HG02623 (cell line): ENCODE data around the gene FAM117B.
"Not testable (repeated sequence)": the region's sequence is repeated elsewhere in the genome, so short reads cannot be mapped to it uniquely, and the experiment has no call there.

ENCODE experiments used
- ATAC-seq: cut with Tn5 transposase; IDR thresholded peaks from one replicate; pipeline ENCODE4 v1.9.1; 2021; ENCODE audit warnings: moderate library complexity; ENCODE audit not compliant: unreplicated experiment

FAM117B gene

GRCh38 chr2:202807431-202808138 is 172.8 kb downstream of the FAM117B start:
- ATAC-seq, result not testable (repeated sequence)

- ATAC-seq, result no peak
Measured at GRCh38 chr2:202808754-202809153, 174.0 kb downstream of the FAM117B start.

DNA sequence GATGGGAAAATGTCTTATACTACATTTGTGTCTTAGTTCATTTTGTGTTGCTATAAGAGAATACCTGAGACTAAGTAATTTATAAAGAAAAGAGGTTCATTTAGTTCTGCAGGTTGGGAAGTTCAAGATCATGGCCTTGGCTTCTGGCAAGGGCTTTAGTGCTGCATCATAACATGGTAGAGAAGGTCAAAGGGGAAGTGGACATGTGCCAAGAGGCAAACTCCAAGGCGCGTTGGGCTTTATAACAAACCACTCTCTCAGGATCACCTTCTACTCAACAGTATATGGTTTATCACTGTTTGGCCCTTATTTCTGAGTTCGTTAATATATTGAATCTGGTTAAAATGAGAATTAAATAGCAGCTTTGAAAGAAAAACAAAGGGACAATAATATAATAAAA is 178.6 kb downstream of the FAM117B start:
- ATAC-seq, result no peak

DNA sequence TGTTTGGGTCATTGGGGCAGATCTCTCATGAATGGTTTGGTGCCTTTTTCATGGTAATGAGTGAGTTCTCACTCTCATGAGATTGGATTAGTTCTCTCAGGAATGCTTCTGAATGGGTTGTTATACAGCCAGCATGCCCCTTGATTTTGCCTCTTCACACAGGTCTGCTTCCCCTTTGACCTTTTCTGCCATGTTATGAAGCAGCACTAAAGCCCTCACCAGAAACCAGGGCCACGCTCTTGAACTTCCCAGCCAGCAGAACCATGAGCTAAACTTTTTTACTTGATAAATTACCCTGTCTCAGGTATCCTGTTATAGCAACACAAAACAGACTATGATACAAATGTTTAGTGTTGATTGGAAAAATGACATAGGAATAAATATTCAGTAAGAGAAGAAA is 179.5 kb downstream of the FAM117B start:
- no peak for ATAC-seq

DNA sequence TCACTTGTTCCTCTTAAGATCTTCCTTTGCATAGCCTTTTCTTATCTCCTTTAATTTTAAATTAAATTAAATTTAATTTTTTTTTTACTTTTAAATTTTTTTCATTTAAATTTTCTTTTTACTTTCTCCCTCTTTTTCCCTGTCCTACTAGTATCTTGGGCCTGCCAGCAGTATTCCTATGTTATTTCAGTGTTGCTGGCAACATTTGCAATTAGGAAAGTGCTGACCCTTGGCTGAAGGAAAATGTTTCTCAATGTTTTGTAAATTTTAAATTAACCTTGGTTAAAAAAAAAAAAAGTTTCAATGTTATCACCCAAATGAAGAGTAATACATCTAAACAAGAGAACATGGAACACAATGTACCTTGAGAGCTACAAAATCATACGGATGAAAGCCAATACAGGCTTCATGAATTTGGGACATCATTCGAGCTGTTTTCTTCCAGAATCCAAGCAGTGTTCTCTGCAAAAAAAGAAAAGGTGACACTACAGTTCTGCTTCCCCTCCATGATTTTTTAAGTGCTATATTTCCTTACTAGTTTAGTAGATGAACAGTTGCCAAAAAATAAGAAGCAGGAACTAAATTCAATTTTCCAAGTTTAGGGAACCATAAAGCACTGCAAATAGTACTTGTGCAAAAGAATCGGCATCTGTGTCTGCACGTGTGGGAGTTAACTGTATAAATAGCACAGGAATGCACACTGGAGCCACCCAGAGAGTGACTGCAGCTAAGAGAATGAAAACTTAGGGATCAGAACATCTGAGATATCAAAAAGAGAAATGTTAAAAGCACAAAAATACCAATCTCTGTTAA is 181.0 kb downstream of the FAM117B start:
- no peak for ATAC-seq

DNA sequence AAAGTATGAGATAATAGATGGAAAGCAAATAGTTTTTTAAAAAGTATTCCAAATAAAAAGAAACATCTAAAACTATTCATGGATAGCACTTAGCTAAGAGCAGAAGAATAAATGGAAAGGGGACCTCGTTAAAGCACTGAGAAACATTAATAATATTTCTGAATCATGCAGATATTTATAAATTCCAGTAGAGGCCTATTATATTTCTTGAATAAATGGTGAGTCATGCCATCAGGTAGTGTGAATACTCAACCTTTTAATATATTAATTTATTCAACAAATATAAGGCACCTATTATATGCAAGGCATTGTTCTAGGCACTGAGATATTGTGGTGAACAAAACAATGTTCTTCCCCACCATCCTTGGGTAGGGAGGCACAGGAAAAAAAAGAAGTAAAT is 183.0 kb downstream of the FAM117B start:
- no peak for ATAC-seq

GRCh38 chr2:202818321-202818720 is 183.6 kb downstream of the FAM117B start:
- ATAC-seq, result no peak
